Fibroblast of peridontal ligament (primary cell): ENCODE measurements around the gene DRD3.

Experiments used
- DNase-seq: peaks from one replicate; pipeline ENCODE4 v3.0.0-alpha.2; 2010; ENCODE audit errors: extremely low read depth

The DRD3 gene

DNA sequence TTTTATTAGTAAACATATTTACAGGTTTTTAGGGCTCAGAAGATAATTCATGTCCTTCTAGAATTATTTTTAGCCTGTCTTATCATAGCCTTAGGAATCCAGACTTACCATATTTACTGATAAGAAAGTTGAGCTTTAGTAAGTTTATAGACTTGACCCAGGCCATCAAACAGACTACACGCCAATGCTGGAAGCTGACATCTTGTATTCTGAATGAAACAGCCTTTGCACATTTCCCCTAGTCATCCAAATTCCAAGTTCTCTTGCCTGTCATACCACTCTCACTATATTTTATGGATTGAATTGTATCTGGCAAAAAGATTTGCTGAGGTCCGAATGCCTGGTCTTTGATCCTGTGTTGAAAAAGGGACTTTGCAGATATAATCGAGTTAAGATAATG, 58.6 kb downstream of the DRD3 start:
- DNase-seq, result no peak

DNA sequence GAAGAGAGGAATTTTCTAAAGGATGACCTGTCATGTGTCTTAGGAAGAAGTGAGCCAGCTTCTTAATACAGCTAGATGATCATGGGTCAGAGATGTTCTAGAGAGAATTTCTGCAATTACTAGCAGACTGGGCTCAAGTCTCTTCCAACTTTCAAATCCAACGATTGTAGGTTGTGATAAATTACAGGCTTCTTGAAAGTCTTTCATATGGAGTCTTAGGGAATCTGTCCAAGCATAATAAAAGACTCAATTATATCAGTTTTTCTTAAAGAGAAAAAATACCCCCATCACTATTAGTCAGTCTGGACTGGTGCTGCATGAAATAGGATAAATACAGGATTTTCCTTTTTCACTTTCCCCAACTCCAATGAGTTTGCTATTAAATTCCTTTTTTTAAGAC, 59.1 kb downstream of the DRD3 start:
- DNase-seq, result no peak

DNA sequence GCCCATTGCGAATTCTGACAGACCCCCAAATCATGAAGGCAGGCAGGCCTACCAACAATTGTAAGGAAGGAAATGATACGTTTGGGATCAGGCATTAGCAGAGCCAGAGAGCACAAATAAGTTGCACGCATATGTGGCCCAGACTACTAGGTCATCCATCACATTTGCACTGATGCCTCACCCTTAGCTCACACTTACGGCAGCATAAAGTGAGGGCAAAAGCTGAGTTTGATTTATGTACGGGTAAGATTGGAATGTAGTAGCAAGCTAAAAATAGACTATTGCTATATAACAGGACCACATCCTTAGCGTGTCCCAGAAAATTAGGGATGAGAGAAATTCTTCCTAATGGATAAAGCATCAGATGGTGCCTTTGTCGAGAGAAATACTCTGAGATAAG, 63.7 kb downstream of the DRD3 start:
- DNase-seq, result no peak

DNA sequence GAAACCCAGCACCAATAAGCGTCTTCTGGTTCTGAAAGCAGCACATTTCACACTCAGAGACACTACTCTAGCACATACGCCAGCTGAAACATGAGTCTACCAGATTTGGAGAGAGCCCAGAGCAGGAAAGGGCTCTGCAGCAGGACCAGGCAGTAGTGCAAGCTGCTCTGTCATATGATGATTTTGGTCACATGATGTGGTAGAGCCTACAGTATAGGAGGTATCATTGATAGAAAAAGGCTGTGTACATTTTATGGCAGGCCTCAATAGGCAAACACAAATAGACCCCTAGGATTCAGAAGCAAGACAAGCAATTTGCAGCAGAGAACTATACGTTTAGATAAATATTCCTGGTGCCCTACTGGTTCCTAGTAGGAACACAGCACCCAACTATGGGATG, 64.1 kb downstream of the DRD3 start:
- DNase-seq, result no peak

DNA sequence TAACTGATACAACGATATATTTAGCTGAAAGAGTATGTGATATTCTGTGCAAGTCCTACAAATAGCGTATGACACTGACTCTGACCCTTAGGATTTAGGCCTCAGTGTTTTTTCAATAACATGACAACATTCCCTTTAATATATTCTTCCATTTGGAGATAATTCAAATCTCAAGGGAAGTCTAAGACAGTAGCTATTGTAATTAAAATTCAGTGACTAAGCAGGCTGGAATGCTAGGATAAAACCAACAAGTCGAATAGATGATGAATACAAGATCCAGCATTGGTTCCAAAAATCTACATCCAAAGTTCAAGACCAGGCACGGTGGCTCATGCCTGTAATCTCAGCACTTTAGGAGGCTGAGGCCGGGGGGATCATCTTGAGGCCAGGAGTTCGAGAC, 66.2 kb downstream of the DRD3 start:
- DNase-seq, result no peak

DNA sequence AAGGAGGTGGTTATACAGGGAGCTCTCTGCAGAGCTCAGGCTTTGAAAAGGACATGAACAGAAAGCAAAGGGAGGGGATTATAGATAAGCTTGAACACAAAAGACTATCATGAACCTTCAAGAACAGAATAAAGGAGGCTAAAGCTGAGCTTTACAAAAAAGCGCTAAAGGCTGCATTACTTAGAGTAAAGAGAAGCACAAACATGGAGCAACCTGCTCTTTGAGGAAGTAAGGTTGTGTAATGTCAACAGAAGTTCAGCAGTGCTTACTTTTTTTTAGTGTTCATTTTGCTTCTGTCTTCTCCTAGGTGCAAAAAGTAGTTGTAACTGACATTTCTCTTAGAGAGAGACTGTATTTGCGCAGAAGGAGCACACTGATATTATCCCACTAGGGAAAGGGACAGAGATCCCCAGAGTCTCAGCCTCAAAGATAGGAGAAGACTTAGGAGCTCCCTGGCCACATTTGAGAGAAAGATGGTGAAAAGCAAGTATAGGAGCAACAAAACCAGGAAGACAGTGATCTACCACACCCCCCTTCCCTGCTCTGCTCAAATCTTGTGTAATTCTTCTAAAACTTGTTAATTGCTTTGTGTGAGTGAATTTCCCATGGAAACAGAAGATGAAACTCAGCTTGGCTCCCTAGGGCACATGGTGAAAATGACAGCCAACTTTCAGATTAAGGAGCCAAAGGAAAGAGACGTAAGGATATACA, 67.6 kb downstream of the DRD3 start:
- DNase-seq, result no peak

DNA sequence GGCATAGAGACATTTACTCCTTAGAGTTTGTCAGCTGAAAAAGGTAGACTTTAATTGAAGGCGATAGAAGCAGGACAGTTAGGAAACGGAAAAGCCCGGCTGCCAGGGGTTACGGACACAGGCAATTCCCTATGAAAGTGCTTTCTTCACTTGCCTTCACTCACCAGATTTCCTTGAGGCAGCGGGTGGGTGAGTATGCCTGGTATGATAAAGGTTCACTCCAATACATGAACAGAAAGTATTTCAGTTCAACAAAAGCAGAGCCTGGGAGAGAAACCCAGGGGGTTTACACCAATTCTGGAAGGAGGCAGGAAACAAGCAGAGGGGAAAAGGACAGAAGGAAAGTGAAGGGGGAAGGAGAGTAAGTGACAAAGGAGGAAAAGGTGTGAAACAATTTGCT, 68.4 kb downstream of the DRD3 start:
- no peak for DNase-seq

DNA sequence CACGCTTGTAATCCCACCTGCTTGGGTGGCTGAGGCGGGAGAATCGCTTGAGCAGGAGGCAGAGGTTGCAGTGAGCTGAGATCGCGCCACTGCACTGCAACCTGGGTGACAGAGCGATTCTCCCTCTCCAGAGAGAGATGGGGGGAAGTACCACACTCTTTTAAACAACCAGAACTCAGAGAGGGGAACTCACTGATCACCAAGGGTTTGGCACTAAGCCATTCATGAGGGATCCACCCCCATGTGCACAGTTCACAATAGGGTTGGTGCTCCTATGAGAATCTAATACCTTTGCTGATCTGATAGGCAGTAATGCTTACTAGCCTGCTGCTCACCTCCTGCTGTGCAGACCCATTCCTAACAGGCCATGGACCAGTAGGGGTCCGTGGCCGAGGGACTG, 70.7 kb downstream of the DRD3 start:
- DNase-seq, result no peak

DNA sequence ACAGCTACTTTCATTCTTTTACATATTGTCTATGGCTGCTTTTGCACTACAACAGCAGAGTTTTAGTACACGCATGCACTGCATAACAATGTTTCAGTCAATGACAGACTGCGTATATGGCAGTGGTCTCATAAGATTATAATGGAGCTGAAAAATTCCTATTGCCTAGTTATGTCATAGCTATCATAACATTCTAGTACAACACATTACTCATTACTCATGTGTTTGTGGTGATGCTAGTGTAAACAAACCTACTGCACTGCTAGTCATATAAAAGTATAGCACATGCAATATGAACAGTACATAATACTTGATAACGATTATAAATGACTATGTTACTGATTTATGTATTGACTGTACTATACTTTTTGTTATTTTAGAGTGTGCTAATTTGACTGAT, 74.4 kb downstream of the DRD3 start:
- DNase-seq, result no peak

DNA sequence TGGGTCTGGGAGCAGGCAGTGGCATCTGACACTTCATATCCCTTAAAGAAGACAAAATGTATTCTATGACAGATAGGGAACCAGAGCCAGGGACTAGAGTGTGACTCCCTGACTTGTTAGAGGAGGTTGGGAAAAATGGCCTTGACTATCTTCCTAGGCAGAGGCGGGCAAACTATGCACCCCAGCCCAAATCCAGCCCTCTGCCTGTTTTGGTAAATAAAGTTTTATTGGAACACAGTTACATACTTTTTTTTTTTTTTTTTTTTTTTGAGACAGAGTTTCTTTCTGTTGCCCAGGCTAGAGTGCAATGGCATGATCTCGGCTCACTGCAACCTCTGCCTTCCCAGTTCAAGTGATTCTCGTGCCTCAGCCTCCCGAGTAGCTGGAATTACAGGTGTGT, 75.0 kb downstream of the DRD3 start:
- DNase-seq, result no peak

DNA sequence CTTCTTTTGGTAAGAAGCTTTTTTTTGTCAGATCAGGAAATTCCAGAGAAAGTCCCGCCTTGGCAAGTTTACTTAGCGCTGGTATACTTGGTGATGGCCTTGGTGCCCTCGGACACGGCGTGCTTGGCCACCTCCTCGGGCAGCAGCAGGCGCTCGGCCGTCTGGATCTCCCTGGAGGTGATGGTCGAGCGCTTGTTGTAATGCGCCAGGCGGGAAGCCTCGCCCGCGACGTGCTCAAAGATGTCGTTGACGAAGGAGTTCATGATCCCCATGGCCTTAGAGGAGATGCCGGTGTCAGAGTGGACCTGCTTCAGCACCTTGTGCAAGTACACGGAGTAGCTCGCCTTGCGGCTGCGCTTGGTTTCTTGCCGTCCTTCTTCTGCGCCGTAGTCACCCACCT, 75.7 kb downstream of the DRD3 start:
- no peak for DNase-seq

DNA sequence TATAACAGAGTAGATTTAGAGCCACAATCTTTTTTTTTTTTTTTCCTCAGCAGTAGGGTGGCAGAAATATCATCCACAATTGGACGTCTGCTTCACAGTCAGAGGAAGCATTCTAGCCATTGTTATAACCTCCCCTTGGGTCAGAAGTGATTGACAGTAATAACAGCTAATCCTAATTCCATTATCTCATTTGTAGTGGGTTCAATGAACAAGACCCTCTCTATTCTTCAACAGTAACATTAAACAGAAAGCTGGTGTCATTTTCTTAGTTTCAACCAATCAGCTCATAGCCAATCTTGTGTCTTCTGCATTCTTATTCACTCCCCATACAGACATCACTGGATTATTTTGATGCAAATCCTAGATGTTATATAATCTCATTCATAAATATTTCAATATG, 77.8 kb downstream of the DRD3 start:
- DNase-seq, result no peak

DNA sequence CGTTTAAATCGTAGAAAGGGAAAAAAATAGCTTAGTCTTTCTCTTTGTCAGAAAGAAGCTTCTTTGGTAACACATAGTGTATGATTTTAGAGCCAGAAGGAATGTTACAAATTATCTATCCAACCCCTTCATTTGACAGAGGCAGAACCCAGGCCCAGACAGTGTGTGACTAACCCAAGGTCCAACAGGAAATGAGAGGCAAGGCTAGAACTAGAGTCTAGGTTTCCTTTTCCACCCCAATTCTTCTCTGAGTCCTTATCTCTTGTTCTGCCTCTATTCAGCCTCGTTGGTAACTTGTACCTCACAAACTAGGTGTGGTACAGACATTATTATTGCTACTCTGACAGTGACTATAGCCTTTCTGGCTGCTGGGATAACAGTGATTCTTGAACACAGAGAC, 83.1 kb downstream of the DRD3 start:
- DNase-seq, result no peak

DNA sequence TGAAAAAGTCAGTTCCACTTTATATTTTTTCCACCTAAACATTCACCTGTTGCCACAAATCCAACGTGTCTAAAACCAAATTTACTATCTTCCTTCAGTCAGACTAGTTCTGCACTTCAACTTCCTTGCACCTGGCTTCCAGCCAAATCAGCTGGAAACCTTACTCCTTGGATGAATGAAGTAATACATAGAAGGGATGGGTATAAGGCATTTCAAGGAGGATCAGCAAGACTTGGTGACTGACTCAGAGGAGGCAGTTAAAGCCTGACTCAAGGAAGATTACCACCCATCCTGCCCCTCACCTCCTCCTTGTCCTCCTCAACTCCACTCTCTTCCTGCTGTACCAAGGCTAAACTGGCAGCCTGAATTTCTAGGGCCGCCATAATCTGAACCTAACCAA, 85.3 kb downstream of the DRD3 start:
- peak; percentile 73 for DNase-seq

DNA sequence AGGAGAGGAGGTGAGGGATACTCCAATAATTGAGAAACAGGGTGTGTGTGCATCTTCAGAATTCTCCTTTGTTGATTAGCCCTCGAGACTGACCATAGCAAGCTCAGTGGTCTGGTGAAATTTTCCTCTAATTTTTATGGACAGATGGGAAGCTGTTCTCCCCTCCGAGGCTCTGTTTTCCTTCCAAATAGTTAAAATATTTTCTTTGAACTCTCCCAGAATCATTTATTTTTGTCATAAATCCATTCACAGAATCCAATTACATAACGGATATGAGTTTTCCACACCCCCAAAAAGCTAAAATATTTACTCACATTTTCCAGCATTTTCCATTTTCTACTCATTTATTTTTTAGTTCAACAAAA, 85.9 kb downstream of the DRD3 start:
- no peak for DNase-seq

DNA sequence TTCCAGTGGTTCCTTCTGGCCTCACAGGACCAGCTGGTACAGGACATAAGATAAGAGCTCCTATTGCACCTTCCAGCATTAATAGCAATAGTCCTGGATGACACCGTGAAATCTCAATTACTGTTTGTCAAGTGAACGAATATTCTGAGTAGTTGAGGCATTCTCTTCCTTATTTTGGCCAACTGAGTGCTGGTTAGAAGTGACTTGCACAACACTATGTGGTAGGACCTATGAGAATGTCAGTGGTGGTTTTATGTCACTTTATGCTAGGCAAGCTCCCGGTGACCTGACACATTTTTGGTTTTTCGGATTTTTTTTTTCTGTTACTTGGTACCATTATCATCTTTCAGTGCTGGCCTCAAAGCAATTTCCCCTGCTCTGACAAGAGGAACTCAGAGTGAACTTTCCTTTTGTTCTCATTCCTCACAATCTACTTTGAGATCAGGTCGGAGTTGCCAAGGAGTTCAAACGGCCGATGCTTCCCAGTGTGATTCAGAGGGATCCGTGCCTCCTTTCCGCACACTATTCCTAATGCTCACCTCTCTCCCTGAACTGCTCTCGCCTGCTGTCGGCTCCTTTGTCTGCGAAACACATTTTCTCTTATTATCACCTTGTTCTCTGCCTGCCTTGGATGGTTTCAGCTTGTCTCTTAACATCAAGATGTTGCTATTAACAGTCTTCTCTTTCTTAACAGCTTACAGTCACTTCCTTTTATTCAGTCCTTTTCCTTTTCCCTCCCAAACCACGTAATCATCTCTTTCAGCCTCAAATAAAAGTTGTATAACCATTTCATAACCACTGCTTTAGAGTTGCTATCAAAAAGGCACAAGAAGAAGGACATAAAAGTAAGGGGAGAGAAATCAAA, 86.5 kb downstream of the DRD3 start:
- peak; percentile 8 for DNase-seq

DNA sequence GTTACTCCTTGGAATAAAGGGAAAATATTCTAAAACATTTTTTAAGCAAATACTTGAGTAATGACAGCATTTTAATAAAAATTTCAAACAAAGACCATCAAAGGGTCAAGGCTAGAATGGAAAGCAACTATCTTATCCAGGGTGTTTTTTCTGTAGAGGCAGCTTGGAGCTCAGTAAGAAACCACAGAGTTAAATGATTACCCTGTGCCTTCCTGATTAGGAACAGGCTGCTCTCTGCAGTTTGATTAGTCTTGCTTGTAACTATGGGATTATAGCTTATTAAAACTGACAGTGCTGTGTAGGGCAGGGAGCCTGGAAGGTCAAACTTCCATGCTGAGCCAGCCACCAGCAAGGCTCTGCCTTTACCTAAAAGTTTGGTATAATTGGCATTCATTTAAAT, 89.2 kb downstream of the DRD3 start:
- no peak for DNase-seq

DNA sequence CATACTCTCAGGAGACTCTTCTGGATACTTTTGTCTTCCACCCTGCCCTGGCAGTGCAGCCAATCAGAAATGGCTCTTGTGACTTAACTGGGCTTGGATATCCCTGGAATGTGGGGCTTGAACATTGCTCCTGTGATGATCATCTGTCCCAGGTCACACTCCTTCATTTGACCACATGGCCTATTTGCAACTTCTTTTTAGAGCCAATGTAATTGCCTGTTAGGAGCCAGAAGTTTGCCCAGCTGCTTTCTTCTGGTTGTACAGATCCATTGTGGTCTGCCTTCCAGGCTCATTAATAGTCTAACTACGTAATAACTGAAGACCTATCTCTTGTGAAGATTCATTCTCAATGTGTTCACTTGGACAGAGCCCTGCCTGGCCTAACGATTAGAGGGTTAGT, 92.5 kb downstream of the DRD3 start:
- no peak for DNase-seq

DNA sequence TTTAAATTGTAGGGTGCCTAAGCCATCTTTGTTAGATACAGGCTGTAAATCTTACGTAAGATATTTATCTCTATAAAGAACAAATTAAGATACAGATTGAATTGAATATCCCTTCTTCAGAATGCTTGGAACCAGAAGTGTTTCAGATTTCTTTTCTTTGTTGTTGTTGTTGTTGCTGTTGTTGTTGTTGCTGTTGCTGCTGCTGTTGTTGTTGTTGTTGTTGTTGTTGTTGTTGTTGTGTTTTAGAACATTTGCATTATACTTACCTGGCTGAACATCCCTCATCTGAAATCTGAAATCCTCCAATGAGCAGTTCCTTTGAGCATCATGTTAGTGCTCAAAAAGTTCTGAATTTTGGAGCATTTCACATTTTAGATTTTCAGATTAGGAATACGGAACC, 95.7 kb downstream of the DRD3 start:
- DNase-seq, result no peak

DNA sequence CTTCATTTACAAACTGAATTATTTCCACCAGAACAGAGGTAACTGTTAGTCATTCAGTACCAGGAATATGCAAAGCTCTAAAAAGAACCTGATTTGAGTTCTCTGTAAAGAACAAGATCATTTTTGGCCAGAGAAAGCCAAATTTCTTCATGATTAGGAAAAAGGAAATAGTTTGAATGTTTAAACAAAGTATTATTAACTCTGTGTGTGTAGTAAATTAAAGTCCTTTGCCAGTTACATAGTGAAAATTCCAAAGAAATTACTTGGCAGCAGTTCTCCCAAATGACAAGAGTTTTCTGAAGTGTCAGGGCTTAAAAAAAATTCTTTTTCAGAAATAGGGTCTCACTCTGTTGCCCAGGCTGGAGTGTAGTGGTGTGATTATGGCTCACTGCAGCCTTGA, 97.8 kb downstream of the DRD3 start:
- peak; percentile 29 for DNase-seq

DNA sequence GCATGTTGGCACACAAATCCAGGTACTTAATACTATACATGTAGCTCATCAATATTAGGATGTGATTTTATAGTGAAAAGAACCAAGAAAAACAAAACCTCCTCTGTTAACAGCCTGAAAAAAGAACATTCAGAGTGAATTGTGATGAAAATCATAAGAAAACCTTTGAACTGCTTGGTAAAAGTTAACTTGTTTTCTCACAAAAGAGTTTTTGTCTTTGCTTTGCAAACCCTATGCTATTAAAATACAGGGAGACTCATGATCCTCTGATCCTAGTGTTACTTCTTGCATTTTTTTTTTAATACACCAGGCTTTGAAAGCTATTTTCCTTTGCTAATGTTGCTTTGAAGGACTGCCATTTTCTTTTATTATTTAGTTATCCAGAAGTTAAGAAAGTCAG, 98.7 kb downstream of the DRD3 start:
- DNase-seq, result no peak

DNA sequence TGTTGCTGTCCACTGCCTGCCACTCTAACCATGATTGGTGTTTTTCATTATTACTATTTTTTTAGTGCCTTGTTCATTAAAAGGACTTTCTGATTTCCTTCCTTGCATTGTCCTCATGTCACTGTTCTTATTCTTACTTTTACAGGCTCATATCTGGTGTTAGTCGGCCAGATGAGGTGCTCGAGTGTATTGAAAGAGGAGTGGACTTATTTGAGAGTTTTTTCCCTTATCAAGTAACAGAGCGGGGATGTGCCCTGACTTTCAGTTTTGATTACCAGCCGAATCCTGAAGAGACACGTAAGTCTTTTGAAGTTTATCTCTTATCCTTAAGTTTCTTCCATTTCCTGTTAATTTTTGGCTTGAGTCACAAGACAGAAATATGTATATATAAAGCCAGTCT, 99.1 kb downstream of the DRD3 start:
- no peak for DNase-seq

DNA sequence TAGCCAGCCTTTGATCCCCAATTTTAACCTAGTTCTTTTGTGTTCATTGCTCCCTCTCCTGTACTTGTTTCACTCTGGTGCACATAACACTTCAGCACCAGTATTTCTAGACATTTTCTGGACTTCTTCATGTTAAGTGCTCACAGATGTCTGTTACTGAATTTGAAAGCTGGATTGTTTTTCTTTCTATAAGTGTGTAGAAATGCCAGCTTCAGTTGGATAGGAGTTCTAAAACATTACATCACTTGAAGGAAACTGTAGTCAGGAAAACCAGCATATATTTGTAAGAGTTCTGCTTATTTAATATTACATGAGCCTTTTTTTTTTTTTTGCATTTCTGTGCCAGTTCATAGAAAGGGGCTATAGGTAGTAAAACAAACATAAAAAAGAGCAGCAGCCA, 100.7 kb downstream of the DRD3 start:
- peak; percentile 81 for DNase-seq
